H1 (cell line): ENCODE measurements around the gene PASK. TPM values are rescaled to one million over a fixed set of nuclear protein-coding genes. Genes with fewer than 3 reads are reported as not detected.
A peak's percentile ranks its signal among the peaks of the same experiment; 100 is the strongest.

ENCODE experiments used
- CTCF ChIA-PET: fragments of 300-600 bp; sonication (Branson Sonifier 250); formaldehyde crosslinking; loops from one replicate; lab custom pipeline; 2021; ENCODE audit not compliant: partially characterized antibody; lab: Charles Lee
- POLR2A ChIA-PET: fragments of 300-600 bp; sonication (Branson Sonifier 250); formaldehyde crosslinking; loops from one replicate; lab custom pipeline; 2021; ENCODE audit warnings: inconsistent platforms; ENCODE audit not compliant: partially characterized antibody; lab: Charles Lee
- DNase-seq, 2 experiments: peaks; one replicate each; pipeline versions ENCODE4 v3.0.0 to v3.0.0-alpha.2; 2010 to 2022; ENCODE audit warnings: low spot score in 2 of 2, low read depth in 1 of 2, mixed read lengths in 1 of 2
- FAIRE-seq: peaks from 2 replicates; lab custom pipeline; 2011; peaks lifted over from hg19 to GRCh38; lab: Jason Lieb, UNC
- H2AFZ ChIP-seq: 2 replicates; pipeline ENCODE4 v1.8.1; 2012; ENCODE audit warnings: low read length, inconsistent platforms
- H2AK5ac ChIP-seq: 2 replicates; pipeline ENCODE4 v1.6.1; 2013; ENCODE audit warnings: low read depth, low read length
- H2BK120ac ChIP-seq: replicated peaks from 2 replicates; pipeline ENCODE3; 2013; ENCODE audit warnings: low read depth, low read length, inconsistent platforms
- H2BK12ac ChIP-seq: 2 replicates; pipeline ENCODE4 v1.6.1; 2013; ENCODE audit warnings: low read depth, low read length
- H2BK15ac ChIP-seq: 2 replicates; pipeline ENCODE4 v1.6.1; 2013; ENCODE audit warnings: low read length
- H2BK20ac ChIP-seq: 2 replicates; pipeline ENCODE4 v1.6.1; 2013; ENCODE audit warnings: low read length
- H2BK5ac ChIP-seq: 2 replicates; pipeline ENCODE4 v1.6.1; 2013; ENCODE audit warnings: low read depth, low read length
- H3K14ac ChIP-seq: 2 replicates; pipeline ENCODE4 v1.6.1; 2013; ENCODE audit warnings: inconsistent platforms; ENCODE audit not compliant: insufficient read length
- H3K18ac ChIP-seq: 2 replicates; pipeline ENCODE4 v1.6.1; 2013; ENCODE audit warnings: low read length; ENCODE audit errors: extremely low read depth
- H3K23ac ChIP-seq: 2 replicates; pipeline ENCODE4 v1.6.1; 2013; ENCODE audit warnings: inconsistent platforms; ENCODE audit not compliant: insufficient read length
- H3K23me2 ChIP-seq: 2 replicates; pipeline ENCODE4 v1.6.1; 2013; ENCODE audit warnings: low read depth, low read length
- H3K27ac ChIP-seq: 2 replicates; pipeline ENCODE4 v1.6.1; 2011; ENCODE audit warnings: low read depth, low read length, inconsistent platforms
- H3K27me3 ChIP-seq, 4 experiments: replicated peaks in 1 of 4; 1 replicate in 1 of 4; 2 replicates in 3 of 4; pipeline versions ENCODE4 v1.6.1 to v1.8.1; 2011 to 2013; ENCODE audit warnings: low read length in 3 of 4, mild to moderate bottlenecking in 3 of 4, inconsistent platforms in 2 of 4, mixed read lengths in 2 of 4, moderate library complexity in 1 of 4; ENCODE audit not compliant: control insufficient read depth in 3 of 4, insufficient read depth in 3 of 4; ENCODE audit errors: extremely low read depth in 1 of 4
- H3K36me3 ChIP-seq, 4 experiments: 2 replicates each; pipeline versions ENCODE4 v1.6.1 to v1.8.1; 2011 to 2013; ENCODE audit warnings: mild to moderate bottlenecking in 4 of 4, low read length in 3 of 4, moderate library complexity in 2 of 4, control low read depth in 1 of 4, inconsistent platforms in 1 of 4; ENCODE audit not compliant: insufficient read depth in 4 of 4, control insufficient read depth in 2 of 4
- H3K4ac ChIP-seq: replicated peaks from 2 replicates; pipeline ENCODE3; 2013; ENCODE audit warnings: low read length, low read depth, mixed read lengths, inconsistent platforms; ENCODE audit not compliant: insufficient read length
- H3K4me1 ChIP-seq, 4 experiments: replicated peaks in 1 of 4; 1 replicate in 1 of 4; 2 replicates in 3 of 4; pipeline versions ENCODE4 v1.6.1 to v1.8.1; 2011 to 2013; ENCODE audit warnings: low read length in 3 of 4, inconsistent platforms in 2 of 4, mixed read lengths in 1 of 4; ENCODE audit not compliant: insufficient read depth in 4 of 4, control insufficient read depth in 3 of 4
- H3K4me2 ChIP-seq, 2 experiments: 2 replicates each; pipeline versions ENCODE4 v1.6.1 to v1.8.1; 2011 to 2013; ENCODE audit warnings: low read depth in 2 of 2, low read length in 2 of 2, control low read depth in 1 of 2, inconsistent platforms in 1 of 2, mild to moderate bottlenecking in 1 of 2; ENCODE audit not compliant: insufficient read depth in 1 of 2
- H3K4me3 ChIP-seq, 4 experiments: fragments of 200-600, 300-600 bp in 1 of 4; sonication (generic), shearing (Covaris generic), sonication (Bioruptor Twin) in 1 of 4; 2 replicates each; pipeline versions ENCODE4 v1.5.1 to v1.8.1; 2011 to 2016; ENCODE audit warnings: low read length in 4 of 4, low read depth in 3 of 4, control low read depth in 2 of 4, inconsistent platforms in 2 of 4, mild to moderate bottlenecking in 2 of 4, mixed read lengths in 1 of 4, moderate library complexity in 1 of 4; ENCODE audit not compliant: insufficient read depth in 2 of 4; ENCODE audit errors: extremely low read depth in 1 of 4
- H3K56ac ChIP-seq: replicated peaks from 2 replicates; pipeline ENCODE3; 2013; ENCODE audit warnings: low read depth, mild to moderate bottlenecking, mixed read lengths, low read length, inconsistent platforms; ENCODE audit not compliant: insufficient read length
- H3K79me1 ChIP-seq: 2 replicates; pipeline ENCODE4 v1.6.1; 2013; ENCODE audit warnings: low read depth, low read length, control low read depth
- H3K79me2 ChIP-seq, 2 experiments: 2 replicates each; pipeline versions ENCODE4 v1.6.1 to v1.8.1; 2012 to 2013; ENCODE audit warnings: low read length in 2 of 2, mild to moderate bottlenecking in 2 of 2, inconsistent platforms in 1 of 2; ENCODE audit not compliant: insufficient read depth in 2 of 2, control insufficient read depth in 1 of 2
- H3K9ac ChIP-seq, 4 experiments: replicated peaks in 1 of 4; 1 replicate in 1 of 4; 2 replicates in 3 of 4; pipeline versions ENCODE4 v1.6.1 to v1.8.1; 2011 to 2013; ENCODE audit warnings: low read depth in 3 of 4, low read length in 3 of 4, control low read depth in 2 of 4, mild to moderate bottlenecking in 2 of 4, moderate library complexity in 2 of 4, inconsistent platforms in 1 of 4; ENCODE audit errors: extremely low read depth in 1 of 4
- H3K9me3 ChIP-seq, 2 experiments: 2 replicates each; pipeline versions ENCODE4 v1.6.1 to v1.8.1; 2012 to 2013; ENCODE audit warnings: mild to moderate bottlenecking in 2 of 2, moderate library complexity in 2 of 2, control low read depth in 1 of 2, inconsistent platforms in 1 of 2, low read depth in 1 of 2, low read length in 1 of 2, mixed read lengths in 1 of 2; ENCODE audit not compliant: insufficient read depth in 2 of 2
- H4K20me1 ChIP-seq, 2 experiments: replicated peaks in 1 of 2; 2 replicates each; pipeline versions ENCODE3 to v1.8.1; 2011 to 2013; ENCODE audit warnings: inconsistent platforms in 2 of 2, low read length in 2 of 2, mild to moderate bottlenecking in 1 of 2; ENCODE audit not compliant: insufficient read depth in 2 of 2, control insufficient read depth in 1 of 2
- H4K5ac ChIP-seq: 2 replicates; pipeline ENCODE4 v1.6.1; 2013; ENCODE audit warnings: low read length, low read depth, mixed read lengths, inconsistent platforms; ENCODE audit not compliant: insufficient read length
- H4K8ac ChIP-seq: 2 replicates; pipeline ENCODE4 v1.8.0; 2013; ENCODE audit warnings: mild to moderate bottlenecking, moderate library complexity, low read length, inconsistent platforms; ENCODE audit not compliant: insufficient read depth; ENCODE audit errors: extremely low read depth
- H4K91ac ChIP-seq: replicated peaks from 2 replicates; pipeline ENCODE3; 2013; ENCODE audit warnings: low read length, mixed read lengths, inconsistent platforms; ENCODE audit not compliant: insufficient read length
- CHD1 ChIP-seq: IDR thresholded peaks from 2 replicates; pipeline ENCODE4 v1.6.1; 2012; ENCODE audit warnings: low read depth, low read length, improper control_type of control experiment
- CREB1 ChIP-seq: IDR thresholded peaks from 2 replicates; pipeline ENCODE4 v1.6.1; 2012; ENCODE audit warnings: inconsistent platforms
- EGR1 ChIP-seq: IDR thresholded peaks from 2 replicates; pipeline ENCODE4 v1.6.1; 2011; ENCODE audit warnings: low read depth, low read length, borderline replicate concordance
- EZH2 ChIP-seq: fragments of 200-600 bp; sonication (generic); IDR thresholded peaks from 2 replicates; pipeline ENCODE4 v1.7.1; 2012; ENCODE audit warnings: low read depth, mild to moderate bottlenecking, moderate library complexity, low read length, inconsistent platforms; ENCODE audit not compliant: severe bottlenecking
- GABPA ChIP-seq: IDR thresholded peaks from 2 replicates; pipeline ENCODE4 v1.6.1; 2011; ENCODE audit warnings: mild to moderate bottlenecking, low read length, moderate library complexity, borderline replicate concordance; ENCODE audit not compliant: insufficient read depth
- KDM4A ChIP-seq: IDR thresholded peaks from one replicate; pipeline ENCODE4 v1.7.1; 2012; ENCODE audit warnings: low read depth, mild to moderate bottlenecking, moderate library complexity, low read length, inconsistent platforms; ENCODE audit not compliant: severe bottlenecking
- KDM5A ChIP-seq: fragments of 200-600 bp; IDR thresholded peaks from 2 replicates; pipeline ENCODE4 v1.7.1; 2012; ENCODE audit warnings: mild to moderate bottlenecking, low read length, inconsistent platforms, mixed read lengths
- POLR2A ChIP-seq, 2 experiments: IDR thresholded peaks; 1 replicate in 1 of 2; 2 replicates in 1 of 2; pipeline ENCODE4 v1.6.1; 2011; ENCODE audit warnings: low read depth in 2 of 2, low read length in 2 of 2, mild to moderate bottlenecking in 2 of 2; ENCODE audit errors: control extremely low read depth in 1 of 2
- RBBP5 ChIP-seq: IDR thresholded peaks from 2 replicates; pipeline ENCODE4 v1.7.1; 2012; ENCODE audit warnings: low read depth, mild to moderate bottlenecking, inconsistent platforms, low read length, moderate library complexity, borderline replicate concordance
- RXRA ChIP-seq: IDR thresholded peaks from 2 replicates; pipeline ENCODE4 v1.6.1; 2011; ENCODE audit warnings: low read depth, mild to moderate bottlenecking, low read length, moderate library complexity; ENCODE audit not compliant: insufficient read depth
- SIN3A ChIP-seq, 2 experiments: IDR thresholded peaks in 1 of 2; conservative IDR thresholded peaks in 1 of 2; 2 replicates each; pipeline ENCODE4 v1.6.1; 2011 to 2012; ENCODE audit warnings: low read length in 2 of 2, improper control_type of control experiment in 1 of 2, low read depth in 1 of 2, mild to moderate bottlenecking in 1 of 2
- SRF ChIP-seq: IDR thresholded peaks from 2 replicates; pipeline ENCODE4 v1.6.1; 2011; ENCODE audit warnings: mild to moderate bottlenecking, low read depth, low read length, moderate library complexity
- TEAD4 ChIP-seq: IDR thresholded peaks from 2 replicates; pipeline ENCODE4 v1.6.1; 2012; ENCODE audit warnings: low read depth, low read length, inconsistent platforms, mixed read lengths
- WGBS, 2 experiments: shearing (Covaris generic) in 1 of 2; methylation state at CpG; one replicate each; pipeline versions ENCODE4 v1.1.6 to v1.1.7; 2013 to 2015; ENCODE audit warnings: low lambda C conversion rate in 2 of 2, mixed read lengths in 2 of 2, inconsistent platforms in 1 of 2, low coverage in 1 of 2, missing lambda C conversion rate in 1 of 2; ENCODE audit not compliant: insufficient replicate concordance in 2 of 2, insufficient coverage in 1 of 2, insufficient read length in 1 of 2; ENCODE audit errors: extremely low coverage in 1 of 2, missing lambda C conversion rate in 1 of 2; 5-methylcytosine and 5-hydroxymethylcytosine counted together
- polyA plus RNA-seq, 7 experiments: library from polyadenylated mRNA; depleted of rRNA in 3 of 7; stranded (reverse) in 5 of 7; unstranded in 2 of 7; fragments of >200 nt in 5 of 7; fragments of 200-250 nt in 2 of 7; gene quantifications; 1 replicate in 5 of 7; 2 replicates in 1 of 7; 4 replicates in 1 of 7; pipeline versions ENCODE4 v1.2.1 to v1.2.3, GENCODE V29; 2011 to 2013; ENCODE audit warnings: missing spikeins in 2 of 7, mixed read lengths in 2 of 7
- total RNA-seq: library from RNA; stranded (reverse); fragmentation: NEBNext Ultra II Directional; extraction: Animal tissue kit (Norgen Biotek cat#: 25700); gene quantifications from 2 replicates; pipeline ENCODE4 v1.2.1, GENCODE V29; 2021

Gene PASK
- total and polyA plus RNA-seq, 2 of the 8 experiments (the other 6 are each of a cell fraction or from before 2014, with no cell fraction given) = 20.5 to 66.1 TPM

DNA sequence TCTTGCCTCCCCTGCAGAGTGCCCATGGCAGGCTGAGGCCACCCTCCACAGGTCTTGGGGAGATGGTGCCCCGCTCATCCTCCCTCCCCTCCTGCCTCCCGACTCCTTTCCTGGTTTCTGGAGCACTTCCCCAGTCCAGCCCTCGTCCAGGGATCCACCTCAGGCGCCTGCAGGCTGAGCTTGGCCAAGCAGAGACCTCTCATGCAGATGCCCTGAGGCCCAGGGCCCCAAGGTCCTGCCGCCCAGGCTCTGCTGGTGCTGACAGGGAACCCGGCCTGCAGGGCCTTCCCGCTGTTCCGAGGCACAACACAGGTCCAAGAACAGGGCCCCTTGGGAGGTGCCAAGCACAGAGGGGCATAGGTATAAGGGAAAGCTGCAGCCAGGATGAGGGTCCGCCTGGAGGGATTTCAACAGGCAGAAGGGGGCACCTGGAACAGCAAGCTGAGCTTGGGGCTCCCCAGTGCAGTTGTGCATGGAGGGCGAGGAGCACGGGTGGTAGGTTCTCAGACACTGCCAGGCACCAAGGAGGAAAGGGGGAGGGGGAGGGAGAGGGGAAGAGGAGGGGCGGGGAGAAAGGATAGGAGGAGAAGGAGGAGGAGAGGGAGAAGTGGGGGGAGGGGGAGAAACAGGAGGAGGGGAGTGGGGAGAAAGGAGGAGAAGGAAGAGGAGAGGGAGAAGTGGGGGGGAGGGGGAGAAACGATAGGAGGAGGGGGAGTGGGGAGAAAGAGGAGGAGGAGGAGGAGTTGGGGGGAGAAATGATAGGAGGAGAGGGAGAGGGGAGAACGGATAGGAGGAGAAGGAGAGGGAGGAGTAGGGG is 38.0 kb upstream of the PASK start:
- H4K5ac ChIP-seq = no peak overlapping the region
- H3K23me2 ChIP-seq = no peaks in the 10 kb centered on the region
- H2BK12ac ChIP-seq = peak overlapping the region; percentile 50; the same call in 1 of the 2 replicates
- WGBS, 2 experiments = 74 to 80% methylated on average over 2 to 10 of the region's 14 CpGs
- peaks cover 0 to 14% (median 7%) of the 10 kb centered on the region in 4 experiments; a peak in 6 of 7 replicates for H3K4me1 ChIP-seq
- no peak overlapping the region; the same call in 1 of the 2 replicates for H2BK5ac ChIP-seq
- no peak overlapping the region for H2BK120ac ChIP-seq
- no peak overlapping the region for H3K14ac ChIP-seq
- no peak overlapping the region for H2BK15ac ChIP-seq
- no peak overlapping the region for H4K91ac ChIP-seq
- no peak overlapping the region for H3K56ac ChIP-seq
- H2BK20ac ChIP-seq = no peak overlapping the region
- no peak overlapping the region for H2AK5ac ChIP-seq
- H3K9me3 ChIP-seq = no peaks in the 10 kb centered on the region
- CTCF ChIA-PET = interaction anchor here (0.5 to 2.5 kb wide), 3 partner anchors 9 to 99 kb away, joined by 4 to 6 read pairs (median 4); no protein-coding TSS in a partner anchor
- H3K18ac ChIP-seq = peak overlapping the region; percentile 7
- no peak overlapping the region for H3K9ac ChIP-seq
- H3K4me2 ChIP-seq = no peak overlapping the region
- no peak overlapping the region for H3K4ac ChIP-seq
- no peak for FAIRE-seq
- no peak for DNase-seq
- H3K27ac ChIP-seq = no peak overlapping the region
- no peak overlapping the region for H3K23ac ChIP-seq
- H4K8ac ChIP-seq = no peak overlapping the region
- H3K4me3 ChIP-seq = no peak overlapping the region
- no peaks in the 10 kb centered on the region for H3K27me3 ChIP-seq
- no peaks in the 10 kb centered on the region for H3K36me3 ChIP-seq
- H2AFZ ChIP-seq = no peak overlapping the region
- no peaks in the 10 kb centered on the region for H3K79me1 ChIP-seq
- POLR2A ChIA-PET = interaction anchor here (1.2 to 1.6 kb wide), 2 partner anchors 14 to 20 kb away, joined by 3 to 4 read pairs; no protein-coding TSS in a partner anchor
- no peaks in the 10 kb centered on the region for H3K79me2 ChIP-seq
- peaks cover 0 to 2% of the 10 kb centered on the region in 2 experiments for H4K20me1 ChIP-seq
- TF ChIP-seq GABPA (no peak), RXRA (no peak), SIN3A (conservative IDR thresholded peaks at IDR 0.05 in 1 of 2, IDR thresholded peaks at IDR 0.05 in 1 of 2; ENCODE audit: low read depth in 1 of 2, low read length in 2 of 2) (no peak), EGR1 (no peak), CHD1 (no peak), TEAD4 (no peak), CREB1 (no peak), RBBP5 (no peak), SRF (no peak), EZH2 (no peak), KDM4A (no peak), POLR2A (IDR thresholded peaks at IDR 0.05; ENCODE audit: control extremely low read depth in 1 of 2, low read depth in 2 of 2, low read length in 2 of 2) (no peak), KDM5A (no peak)
